D721Med (cell line): ENCODE results near the gene MAN2B1.
"Not testable (repeated sequence)": the region's sequence is repeated elsewhere in the genome, so short reads cannot be mapped to it uniquely, and the experiment has no call there.

Experiments used
- DNase-seq: peaks from one replicate; pipeline ENCODE4 v3.0.0; 2011; ENCODE audit warnings: low spot score; ENCODE audit not compliant: insufficient read length
- FAIRE-seq: peaks from 2 replicates; lab custom pipeline; 2011; peaks lifted over from hg19 to GRCh38; lab: Jason Lieb, UNC
- TF ChIP-seq, protein P1 (sequence below): IDR thresholded peaks from 2 replicates; pipeline ENCODE4 v1.5.1; 2012; ENCODE audit warnings: mild to moderate bottlenecking, control low read depth; ENCODE audit not compliant: insufficient read depth; ENCODE audit errors: missing control alignments

Gene MAN2B1

DNA sequence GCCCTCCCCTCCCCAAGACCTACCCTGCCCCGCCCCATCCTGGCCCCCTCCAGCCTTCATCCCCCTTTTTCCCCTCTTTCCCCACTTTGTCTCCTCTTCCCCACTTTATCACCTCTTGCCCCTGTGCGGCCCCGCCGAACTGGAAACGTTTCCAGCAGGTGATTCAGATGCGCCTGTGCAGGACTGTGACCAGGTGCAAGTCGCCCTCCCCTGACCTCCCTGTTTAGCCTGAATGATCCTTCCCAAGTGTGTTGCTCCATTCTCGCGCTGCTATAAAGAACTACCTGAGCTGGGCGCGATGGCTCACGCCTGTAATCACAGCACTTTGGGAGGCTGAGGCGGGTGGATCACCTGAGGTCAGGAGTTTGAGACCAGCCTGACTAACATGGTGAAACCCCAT is 29.9 kb downstream of the MAN2B1 start:
- TF ChIP-seq, protein P1, sequence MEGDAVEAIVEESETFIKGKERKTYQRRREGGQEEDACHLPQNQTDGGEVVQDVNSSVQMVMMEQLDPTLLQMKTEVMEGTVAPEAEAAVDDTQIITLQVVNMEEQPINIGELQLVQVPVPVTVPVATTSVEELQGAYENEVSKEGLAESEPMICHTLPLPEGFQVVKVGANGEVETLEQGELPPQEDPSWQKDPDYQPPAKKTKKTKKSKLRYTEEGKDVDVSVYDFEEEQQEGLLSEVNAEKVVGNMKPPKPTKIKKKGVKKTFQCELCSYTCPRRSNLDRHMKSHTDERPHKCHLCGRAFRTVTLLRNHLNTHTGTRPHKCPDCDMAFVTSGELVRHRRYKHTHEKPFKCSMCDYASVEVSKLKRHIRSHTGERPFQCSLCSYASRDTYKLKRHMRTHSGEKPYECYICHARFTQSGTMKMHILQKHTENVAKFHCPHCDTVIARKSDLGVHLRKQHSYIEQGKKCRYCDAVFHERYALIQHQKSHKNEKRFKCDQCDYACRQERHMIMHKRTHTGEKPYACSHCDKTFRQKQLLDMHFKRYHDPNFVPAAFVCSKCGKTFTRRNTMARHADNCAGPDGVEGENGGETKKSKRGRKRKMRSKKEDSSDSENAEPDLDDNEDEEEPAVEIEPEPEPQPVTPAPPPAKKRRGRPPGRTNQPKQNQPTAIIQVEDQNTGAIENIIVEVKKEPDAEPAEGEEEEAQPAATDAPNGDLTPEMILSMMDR = no peak
- no peak for DNase-seq

DNA sequence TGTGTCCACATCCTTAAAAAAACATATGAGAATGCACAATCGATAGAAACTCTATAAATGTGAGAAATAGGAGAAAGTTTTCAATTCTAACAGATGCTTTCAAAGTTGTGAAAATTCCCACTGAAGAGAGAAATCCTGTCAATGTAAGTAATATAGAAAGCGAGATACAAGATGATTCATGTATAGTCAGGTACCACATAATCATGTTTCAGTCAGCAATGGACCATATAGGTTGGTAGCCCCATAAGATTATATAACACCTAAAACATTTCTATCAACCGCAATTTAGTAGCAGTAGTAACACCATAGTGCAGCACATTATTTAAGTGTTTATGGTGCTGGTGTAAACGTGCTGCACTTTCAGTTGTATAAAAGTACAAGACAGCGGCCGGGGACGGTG is 37.3 kb downstream of the MAN2B1 start:
- no peak for FAIRE-seq
- no peak for DNase-seq
- TF ChIP-seq, protein P1 = no peak

More for the DNA sequence above, 29.9 kb downstream of the MAN2B1 start:
- FAIRE-seq = no peak

DNA sequence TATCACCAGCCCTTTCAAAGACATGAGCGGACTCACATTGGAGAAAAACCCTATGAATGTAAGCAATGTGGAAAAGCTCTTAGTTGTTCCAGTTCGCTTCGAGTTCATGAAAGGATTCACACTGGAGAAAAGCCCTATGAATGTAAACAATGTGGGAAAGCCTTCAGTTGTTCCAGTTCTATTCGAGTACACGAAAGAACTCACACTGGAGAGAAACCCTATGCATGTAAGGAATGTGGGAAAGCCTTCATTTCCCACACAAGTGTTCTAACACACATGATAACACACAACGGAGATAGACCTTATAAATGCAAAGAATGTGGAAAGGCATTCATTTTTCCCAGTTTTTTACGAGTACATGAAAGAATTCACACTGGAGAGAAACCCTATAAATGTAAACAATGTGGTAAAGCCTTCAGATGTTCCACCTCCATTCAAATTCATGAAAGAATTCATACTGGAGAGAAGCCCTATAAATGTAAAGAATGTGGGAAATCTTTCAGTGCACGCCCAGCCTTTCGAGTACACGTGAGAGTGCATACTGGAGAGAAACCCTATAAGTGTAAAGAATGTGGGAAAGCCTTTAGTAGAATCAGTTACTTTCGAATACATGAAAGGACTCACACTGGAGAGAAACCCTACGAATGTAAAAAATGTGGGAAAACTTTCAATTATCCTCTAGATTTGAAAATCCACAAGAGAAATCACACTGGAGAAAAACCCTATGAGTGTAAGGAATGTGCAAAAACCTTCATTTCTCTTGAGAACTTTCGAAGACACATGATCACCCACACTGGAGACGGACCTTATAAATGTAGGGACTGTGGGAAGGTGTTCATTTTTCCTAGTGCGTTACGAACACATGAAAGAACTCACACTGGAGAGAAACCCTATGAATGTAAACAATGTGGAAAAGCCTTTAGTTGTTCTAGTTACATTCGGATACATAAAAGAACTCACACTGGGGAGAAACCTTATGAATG is 38.2 kb downstream of the MAN2B1 start:
- TF ChIP-seq, protein P1 = no peak
- FAIRE-seq (no peak), DNase-seq (no peak)

DNA sequence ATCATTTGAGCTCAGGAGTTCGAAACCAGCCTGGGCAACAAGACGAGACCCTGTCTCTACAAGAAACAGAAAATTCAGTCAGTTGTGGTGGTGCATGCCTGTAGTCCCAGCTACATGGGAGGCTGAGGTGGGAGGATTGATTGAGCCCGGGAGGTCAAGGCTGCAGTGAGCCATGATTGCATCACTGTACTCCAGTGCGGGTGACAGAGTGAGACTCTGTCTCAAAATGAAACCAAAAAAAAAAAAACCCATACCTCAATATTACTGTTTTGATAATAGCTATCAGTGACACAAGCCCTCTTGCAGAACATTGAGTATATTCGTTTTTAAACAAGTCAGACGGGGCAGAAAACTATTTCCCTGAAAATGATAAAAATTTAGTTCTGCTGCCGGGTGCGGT is 39.6 kb downstream of the MAN2B1 start:
- no peak for FAIRE-seq
- TF ChIP-seq, protein P1 = no peak
- no peak for DNase-seq

DNA sequence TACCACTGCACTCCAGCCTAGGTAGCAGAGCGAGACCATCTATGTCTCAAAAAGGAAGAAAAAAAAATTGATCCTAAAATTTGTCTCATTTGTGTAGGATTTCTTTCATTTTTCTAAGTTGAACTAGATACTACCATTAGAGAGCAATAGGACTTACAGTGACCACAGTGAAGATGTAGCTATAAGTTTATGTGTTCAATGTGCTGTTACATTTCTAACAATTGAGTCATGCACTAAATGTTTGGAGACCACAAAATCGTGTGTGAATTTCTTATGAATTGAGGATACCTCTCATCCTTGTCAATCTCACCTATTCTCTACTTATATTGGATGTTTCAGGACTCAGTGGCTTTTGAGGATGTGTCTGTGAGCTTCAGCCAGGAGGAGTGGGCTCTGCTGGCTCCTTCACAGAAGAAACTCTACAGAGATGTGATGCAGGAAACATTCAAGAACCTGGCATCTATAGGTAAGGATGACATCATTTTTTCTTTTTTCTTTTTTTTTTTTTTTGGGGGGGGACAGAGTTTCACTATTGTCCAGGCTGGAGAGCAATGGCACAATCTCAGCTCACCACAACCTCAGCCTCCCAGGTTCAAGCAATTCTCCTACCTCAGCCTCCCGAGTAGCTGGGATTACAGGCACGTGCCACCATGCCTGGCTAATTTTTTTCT is 43.0 kb downstream of the MAN2B1 start:
- no peak for FAIRE-seq
- no peak for DNase-seq
- TF ChIP-seq, protein P1 = no peak

DNA sequence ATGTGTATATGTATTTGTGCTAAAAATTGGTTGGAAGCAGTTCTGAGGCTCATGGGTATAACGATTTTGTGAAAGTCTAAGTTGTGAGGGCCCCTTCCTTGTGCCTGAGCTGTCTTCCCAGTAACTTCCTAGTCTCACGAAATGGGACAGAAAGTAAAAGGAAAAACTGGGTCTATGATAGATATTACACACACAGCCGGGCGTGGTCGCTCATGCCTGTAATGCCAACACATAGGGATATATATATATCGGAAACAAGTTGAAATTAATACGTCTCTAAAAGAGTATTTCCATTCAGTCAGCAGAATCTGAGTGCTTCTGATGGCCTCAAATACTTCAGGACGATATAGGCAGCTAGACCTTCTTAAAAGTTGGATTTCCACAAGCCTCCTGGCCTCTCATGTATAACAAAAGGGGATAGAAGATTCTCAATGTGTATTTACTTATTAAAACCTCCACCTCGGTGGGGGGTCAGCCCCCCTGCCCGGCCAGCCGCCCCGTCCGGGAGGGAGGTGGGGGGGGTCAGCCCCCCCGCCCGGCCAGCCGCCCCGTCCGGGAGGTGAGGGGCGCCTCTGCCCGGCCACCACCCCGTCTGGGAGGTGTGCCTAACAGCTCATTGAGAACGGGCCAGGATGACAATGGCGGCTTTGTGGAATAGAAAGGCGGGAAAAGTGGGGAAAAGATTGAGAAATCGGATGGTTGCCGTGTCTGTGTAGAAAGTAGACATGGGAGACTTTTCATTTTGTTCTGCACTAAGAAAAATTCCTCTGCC is 45.1 kb downstream of the MAN2B1 start:
- DNase-seq, FAIRE-seq: not testable (repeated sequence)

DNA sequence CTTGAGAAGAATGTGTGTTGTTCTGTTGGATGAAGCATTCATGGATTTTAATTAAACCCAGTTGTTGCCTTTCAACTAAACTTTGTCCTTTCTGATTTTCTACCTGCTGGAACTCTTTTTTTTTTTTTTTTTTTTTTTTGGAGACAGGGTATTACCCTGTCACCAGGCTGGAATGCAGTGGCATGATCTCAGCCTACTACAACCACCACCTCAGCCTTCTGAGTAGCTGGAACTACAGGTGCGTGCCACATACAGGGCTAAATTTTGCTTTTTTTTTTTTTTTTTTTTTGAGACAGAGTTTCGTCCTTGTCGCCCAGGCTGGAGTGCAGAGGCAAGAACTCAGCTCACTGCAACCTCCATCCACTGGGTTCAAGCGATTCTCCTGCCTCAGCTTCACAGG is 48.9 kb downstream of the MAN2B1 start:
- FAIRE-seq = no peak
- TF ChIP-seq, protein P1 = no peak
- no peak for DNase-seq
